Body of pancreas (tissue), 4 donors: Measurements from ENCODE around the gene PRND.

Experiments used
- CTCF ChIP-seq, 7 experiments: fragments of 450-650 bp in 4 of 7; fragments of 200-600 bp in 3 of 7; sonication (generic) in 3 of 7; IDR thresholded peaks; one replicate each; pipeline ENCODE4 v1.5.1; 2016 to 2019; ENCODE audit warnings: antibody characterized with exemption in 7 of 7
- POLR2A ChIP-seq, 3 donors: fragments of 450-650 bp; IDR thresholded peaks; one replicate each; pipeline ENCODE4 v1.6.1; 2016; ENCODE audit warnings: antibody characterized with exemption in 3 of 3, mild to moderate bottlenecking in 2 of 3

GRCh38 chr20:4775322-4776078, 53.8 kb downstream of the PRND start:
- TF ChIP-seq CTCF (IDR thresholded peaks at IDR 0.05) (no peak), POLR2A (IDR thresholded peaks at IDR 0.05) (no peak)
